Naive thymus-derived CD4-positive, alpha-beta T cell (primary cell): ENCODE measurements around the gene SLCO3A1. TPM values are rescaled to one million over a fixed set of nuclear protein-coding genes. Genes with fewer than 3 reads are reported as not detected.

Experiments
- ATAC-seq: fragments of 150-1000 bp; cut with Tn5 transposase; 2 replicates; pipeline ENCODE4 v1.10.0; 2021; ENCODE audit warnings: mild to moderate bottlenecking, moderate library complexity
- CTCF ChIA-PET: fragments of 350-600 bp; sonication (Branson Sonifier 250); formaldehyde crosslinking; loops from one replicate; lab custom pipeline; 2021; ENCODE audit warnings: antibody characterized with exemption; lab: Charles Lee
- POLR2A ChIA-PET: fragments of 350-600 bp; sonication (Branson Sonifier 250); formaldehyde crosslinking; loops from one replicate; lab custom pipeline; 2021; ENCODE audit warnings: antibody characterized with exemption, inconsistent platforms; lab: Charles Lee
- DNase-seq, 9 donors: peaks; one replicate each; pipeline versions ENCODE4 v3.0.0 to v3.0.0-alpha.2; 2020 to 2022; ENCODE audit warnings: mixed read lengths in 1 of 9
- H3K27ac ChIP-seq: one replicate; pipeline ENCODE4 v1.7.0; 2013; ENCODE audit warnings: mild to moderate bottlenecking, low read depth, low read length, moderate library complexity
- H3K27me3 ChIP-seq, 2 donors: one replicate each; pipeline ENCODE4 v1.7.0; 2013; ENCODE audit warnings: low read length in 2 of 2, mild to moderate bottlenecking in 2 of 2, moderate library complexity in 2 of 2; ENCODE audit not compliant: control insufficient read depth in 2 of 2, insufficient read depth in 2 of 2
- H3K36me3 ChIP-seq, 3 experiments: 1 replicate in 2 of 3; 2 replicates in 1 of 3; pipeline ENCODE4 v1.7.0; 2013; ENCODE audit warnings: low read length in 3 of 3, mild to moderate bottlenecking in 3 of 3, moderate library complexity in 1 of 3; ENCODE audit not compliant: insufficient read depth in 3 of 3, control insufficient read depth in 2 of 3
- H3K4me1 ChIP-seq, 2 donors: one replicate each; pipeline ENCODE4 v1.7.0; 2013; ENCODE audit warnings: low read length in 2 of 2, mild to moderate bottlenecking in 2 of 2, moderate library complexity in 1 of 2; ENCODE audit not compliant: control insufficient read depth in 2 of 2, insufficient read depth in 2 of 2
- H3K4me3 ChIP-seq: 2 replicates; pipeline ENCODE4 v1.7.0; 2013; ENCODE audit warnings: mild to moderate bottlenecking, low read length
- H3K9me3 ChIP-seq, 3 experiments: 1 replicate in 2 of 3; 2 replicates in 1 of 3; pipeline ENCODE4 v1.7.0; 2013; ENCODE audit warnings: low read length in 3 of 3; ENCODE audit not compliant: control insufficient read depth in 2 of 3
- H3K27ac Mint-ChIP-seq, 9 donors: one replicate each; pipeline ENCODE4 v1.8.0; 2020 to 2022; ENCODE audit warnings: mixed read lengths in 9 of 9, mild to moderate bottlenecking in 8 of 9, moderate library complexity in 5 of 9, inconsistent platforms in 2 of 9
- H3K27me3 Mint-ChIP-seq, 5 donors: one replicate each; pipeline ENCODE4 v1.8.0; 2021 to 2022; ENCODE audit warnings: mixed read lengths in 5 of 5, mild to moderate bottlenecking in 1 of 5
- H3K36me3 Mint-ChIP-seq, 5 donors: one replicate each; pipeline ENCODE4 v1.8.0; 2020 to 2022; ENCODE audit warnings: mixed read lengths in 5 of 5, mild to moderate bottlenecking in 3 of 5, inconsistent platforms in 1 of 5
- H3K4me1 Mint-ChIP-seq, 7 donors: one replicate each; pipeline ENCODE4 v1.8.0; 2020 to 2022; ENCODE audit warnings: mixed read lengths in 7 of 7, mild to moderate bottlenecking in 3 of 7, inconsistent platforms in 1 of 7
- H3K4me3 Mint-ChIP-seq, 10 donors: one replicate each; pipeline ENCODE4 v1.8.0; 2020 to 2022; ENCODE audit warnings: mild to moderate bottlenecking in 10 of 10, mixed read lengths in 10 of 10, moderate library complexity in 6 of 10, inconsistent platforms in 2 of 10
- H3K9me3 Mint-ChIP-seq, 11 donors: one replicate each; pipeline ENCODE4 v1.8.0; 2020 to 2022; ENCODE audit warnings: mixed read lengths in 11 of 11, mild to moderate bottlenecking in 4 of 11, inconsistent platforms in 1 of 11, moderate library complexity in 1 of 11
- intact Hi-C, 2 donors: fragments of 100-400 bp; cut with micrococcal nuclease; formaldehyde crosslinking; loops; one replicate each; pipeline ENCODE4 v1.15.1; 2023
- polyA plus RNA-seq, 2 donors: library from polyadenylated mRNA; unstranded; fragments of 300-500 nt; fragmentation: Illumina TruSeq; gene quantifications; one replicate each; pipeline ENCODE4 v1.2.3, GENCODE V29; 2021
- total RNA-seq, 6 experiments: library from RNA in 5 of 6; stranded (reverse) in 5 of 6; gene quantifications; 1 replicate in 5 of 6; 2 replicates in 1 of 6; pipeline ENCODE4 v1.2.3 and lab custom pipeline; 2021 to 2026

The SLCO3A1 gene
- total and polyA plus RNA-seq, 7 experiments from 2014 or later: 15.4 to 69.1 (median 24.3) TPM

DNA sequence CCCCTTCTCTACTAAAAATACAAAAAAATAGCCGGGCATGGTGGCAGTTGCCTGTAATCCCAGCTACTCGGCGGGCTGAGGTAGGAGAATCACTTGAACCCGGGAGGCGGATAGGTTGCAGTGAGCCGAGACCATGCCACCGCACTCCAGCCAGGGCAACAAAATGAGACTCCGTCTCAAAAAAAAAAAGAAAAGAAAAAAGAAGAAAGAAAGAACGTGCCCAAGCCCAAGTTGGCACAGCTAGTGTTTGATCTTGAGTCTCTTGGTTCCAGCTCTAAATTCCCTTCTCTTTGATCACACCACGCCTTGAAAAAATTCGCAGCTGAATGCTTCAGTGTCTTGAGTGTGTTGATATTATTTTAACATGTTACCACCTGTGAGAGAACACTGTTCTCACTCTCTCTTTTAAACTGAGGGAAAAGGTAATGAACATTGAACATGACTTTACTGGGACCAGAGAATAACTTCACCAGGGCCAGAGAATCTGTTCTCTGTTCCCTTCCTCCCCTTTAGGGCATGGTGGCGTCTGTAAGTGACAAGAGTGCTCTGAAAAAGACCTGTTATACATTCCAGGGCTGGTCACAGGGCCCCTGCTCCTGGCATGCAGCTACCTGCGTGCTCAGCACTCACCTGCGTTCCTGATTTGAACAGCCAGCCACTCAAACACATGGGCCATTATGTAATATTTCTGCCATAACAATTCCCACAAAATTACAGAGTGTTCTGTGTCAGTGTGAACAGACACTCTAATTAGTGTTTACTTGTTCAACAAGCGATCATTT is 19.0 kb downstream of the SLCO3A1 start:
- Histone ChIP-seq H3K36me3 (no peaks in the 10 kb centered on the region), H3K27ac (no peak overlapping the region), H3K9me3 (no peaks in the 10 kb centered on the region), H3K27me3 (no peaks in the 10 kb centered on the region), H3K4me3 (no peak overlapping the region), H3K4me1 (peaks cover 17 to 28% of the 10 kb centered on the region in 2 donors)
- peaks cover 28 to 76% (median 43%) of the 10 kb centered on the region in 7 donors for H3K4me1 Mint-ChIP-seq
- H3K27me3 Mint-ChIP-seq: peaks cover 0 to 9% (median 0%) of the 10 kb centered on the region in 5 donors
- ChIA-PET POLR2A (no interaction called here), CTCF (no interaction called here)
- H3K27ac Mint-ChIP-seq: peak overlapping the region in 1 of 9 donors; percentile 13
- no peak overlapping the region for H3K4me3 Mint-ChIP-seq
- intact Hi-C loops: no loop called here
- H3K36me3 Mint-ChIP-seq: peaks cover 0 to 18% (median 0%) of the 10 kb centered on the region in 5 donors
- peaks cover 0 to 7% (median 1%) of the 10 kb centered on the region in 11 donors for H3K9me3 Mint-ChIP-seq
- DNase-seq (no peak), ATAC-seq (no peak)

DNA sequence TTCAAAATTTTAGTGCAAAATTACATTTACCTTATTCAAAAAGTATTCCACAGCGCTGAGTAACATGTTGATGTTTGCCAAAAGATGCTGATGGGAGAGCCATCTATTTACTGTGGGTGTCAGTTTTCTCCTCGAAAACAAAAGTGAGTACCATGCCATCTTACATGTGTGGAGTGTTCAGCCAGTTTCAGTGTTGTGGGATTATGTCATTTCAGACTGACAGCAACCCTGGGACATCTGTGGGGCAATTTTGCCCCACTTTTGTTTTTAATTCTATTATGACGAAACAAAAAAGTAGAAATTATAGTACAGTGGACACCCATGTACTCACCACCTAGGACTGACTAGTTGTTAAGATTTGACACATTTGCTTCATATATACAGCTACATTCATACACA is 19.6 kb downstream of the SLCO3A1 start:
- Mint-ChIP-seq H3K27ac (no peak overlapping the region), H3K36me3 (peaks cover 0 to 21% (median 0%) of the 10 kb centered on the region in 5 donors), H3K4me3 (no peak overlapping the region), H3K27me3 (peaks cover 0 to 9% (median 0%) of the 10 kb centered on the region in 5 donors), H3K9me3 (peaks cover 0 to 7% (median 1%) of the 10 kb centered on the region in 11 donors), H3K4me1 (peaks cover 24 to 73% (median 44%) of the 10 kb centered on the region in 7 donors)
- Histone ChIP-seq H3K27ac (no peak overlapping the region), H3K36me3 (no peaks in the 10 kb centered on the region), H3K4me1 (peaks cover 14 to 22% of the 10 kb centered on the region in 2 donors), H3K4me3 (no peak overlapping the region), H3K9me3 (no peaks in the 10 kb centered on the region), H3K27me3 (no peaks in the 10 kb centered on the region)
- POLR2A ChIA-PET: no interaction called here
- intact Hi-C loops: no loop called here
- DNase-seq (no peak), ATAC-seq (no peak)
- CTCF ChIA-PET: no interaction called here

DNA sequence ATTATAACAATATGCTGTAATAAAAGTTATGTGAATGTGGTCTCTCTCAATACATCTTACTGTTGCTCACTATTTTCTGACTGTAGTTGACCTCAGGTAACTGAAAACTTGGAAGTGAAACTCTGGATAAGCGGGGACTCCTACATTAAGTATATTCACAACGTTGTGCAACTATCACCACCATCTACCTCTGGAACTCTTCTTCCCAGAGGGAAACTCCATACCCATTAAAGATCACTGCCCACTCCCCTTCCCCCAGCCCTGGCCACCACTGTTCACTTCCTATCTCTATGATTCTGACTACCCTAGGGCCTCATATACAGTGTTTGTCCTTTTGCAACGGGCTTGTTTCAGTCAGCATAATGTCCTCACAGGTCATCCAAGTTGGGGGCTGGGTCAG is 20.7 kb downstream of the SLCO3A1 start:
- H3K36me3 Mint-ChIP-seq: peaks cover 0 to 30% (median 3%) of the 10 kb centered on the region in 5 donors
- no peak overlapping the region for H3K27ac ChIP-seq
- ChIA-PET POLR2A (no interaction called here), CTCF (no interaction called here)
- peaks cover 20 to 74% (median 40%) of the 10 kb centered on the region in 7 donors for H3K4me1 Mint-ChIP-seq
- no peak overlapping the region for H3K4me3 ChIP-seq
- peak overlapping the region in 1 of 9 donors; percentile 12 for H3K27ac Mint-ChIP-seq
- no peaks in the 10 kb centered on the region for H3K27me3 ChIP-seq
- intact Hi-C loops: no loop called here
- no peaks in the 10 kb centered on the region for H3K36me3 ChIP-seq
- H3K9me3 Mint-ChIP-seq: peaks cover 0 to 7% (median 1%) of the 10 kb centered on the region in 11 donors
- peaks cover 0 to 9% (median 0%) of the 10 kb centered on the region in 5 donors for H3K27me3 Mint-ChIP-seq
- no peaks in the 10 kb centered on the region for H3K9me3 ChIP-seq
- no peak for ATAC-seq
- no peak for DNase-seq
- H3K4me3 Mint-ChIP-seq: no peak overlapping the region
- peaks cover 10 to 13% of the 10 kb centered on the region in 2 donors for H3K4me1 ChIP-seq

DNA sequence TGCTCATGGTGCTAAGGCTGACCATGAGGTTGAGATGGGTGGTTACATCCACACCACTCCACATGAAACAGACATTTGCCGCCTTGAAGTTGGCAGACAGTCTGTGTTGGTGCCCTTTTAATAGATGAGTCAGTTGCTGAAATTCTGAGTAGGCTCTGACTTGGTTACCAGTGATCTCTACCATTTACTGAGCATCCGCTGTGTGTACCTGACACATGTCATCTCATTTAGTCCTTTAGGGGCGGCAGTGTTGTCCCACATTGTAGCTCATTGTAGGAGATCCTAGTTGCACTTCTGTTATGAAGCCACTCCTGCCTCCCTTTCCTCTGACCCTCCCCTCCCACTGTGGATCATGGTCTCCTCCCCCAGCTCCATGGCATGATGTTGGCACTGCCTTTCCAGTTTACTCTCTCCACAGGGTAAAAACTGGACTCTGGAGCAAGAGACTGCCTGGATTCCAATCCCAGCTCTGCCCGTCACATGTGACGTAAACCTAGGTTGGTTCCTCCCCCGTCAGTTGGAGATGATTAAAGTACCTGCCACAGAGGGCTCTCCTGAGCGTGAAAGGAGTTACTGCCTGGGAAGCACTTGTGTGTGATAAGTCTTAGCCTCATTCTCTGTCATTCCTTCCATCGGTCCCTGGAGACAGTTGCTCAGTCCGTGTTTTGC is 21.6 kb downstream of the SLCO3A1 start:
- Mint-ChIP-seq H3K9me3 (peaks cover 0 to 7% (median 1%) of the 10 kb centered on the region in 11 donors), H3K27me3 (peaks cover 0 to 6% (median 0%) of the 10 kb centered on the region in 5 donors), H3K4me1 (peaks cover 15 to 70% (median 37%) of the 10 kb centered on the region in 7 donors), H3K27ac (no peak overlapping the region), H3K4me3 (peak overlapping the region in 1 of 10 donors; percentile 12), H3K36me3 (peaks cover 0 to 33% (median 3%) of the 10 kb centered on the region in 5 donors)
- intact Hi-C loops: no loop called here
- Histone ChIP-seq H3K4me1 (peaks cover 10 to 13% of the 10 kb centered on the region in 2 donors), H3K27ac (no peak overlapping the region), H3K36me3 (no peaks in the 10 kb centered on the region), H3K27me3 (no peaks in the 10 kb centered on the region), H3K9me3 (no peaks in the 10 kb centered on the region), H3K4me3 (no peak overlapping the region)
- ChIA-PET CTCF (no interaction called here), POLR2A (no interaction called here)
- DNase-seq: no peak
- ATAC-seq: no peak

DNA sequence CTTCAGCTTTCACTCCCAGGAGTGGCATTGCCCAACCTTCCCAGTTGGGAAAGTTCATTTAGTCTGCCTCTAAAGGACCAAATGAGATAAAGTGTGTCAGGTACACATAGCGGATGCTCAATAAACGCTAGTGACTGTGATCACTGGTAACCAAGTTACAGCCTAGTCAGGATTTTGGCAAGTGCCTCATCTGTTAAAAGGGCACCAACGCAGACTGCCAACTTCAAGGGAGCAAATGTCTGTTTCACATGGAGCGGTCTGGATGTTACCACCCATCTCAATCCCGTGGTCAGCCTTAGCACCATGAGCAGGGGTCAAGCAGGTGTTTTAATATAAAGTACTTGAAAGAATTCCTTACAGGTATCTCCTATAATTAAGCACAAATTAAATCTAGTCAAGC is 22.7 kb downstream of the SLCO3A1 start:
- POLR2A ChIA-PET: no interaction called here
- Mint-ChIP-seq H3K4me1 (peaks cover 7 to 70% (median 36%) of the 10 kb centered on the region in 7 donors), H3K27me3 (no peaks in the 10 kb centered on the region), H3K27ac (no peak overlapping the region), H3K36me3 (peaks cover 0 to 28% (median 3%) of the 10 kb centered on the region in 5 donors), H3K9me3 (peaks cover 0 to 6% (median 0%) of the 10 kb centered on the region in 11 donors), H3K4me3 (no peak overlapping the region)
- Histone ChIP-seq H3K36me3 (no peaks in the 10 kb centered on the region), H3K27me3 (no peaks in the 10 kb centered on the region), H3K27ac (no peak overlapping the region), H3K9me3 (no peaks in the 10 kb centered on the region), H3K4me3 (no peak overlapping the region), H3K4me1 (peaks cover 4% of the 10 kb centered on the region in 2 donors)
- intact Hi-C loops: no loop called here
- CTCF ChIA-PET: no interaction called here
- DNase-seq: no peak
- ATAC-seq: no peak

DNA sequence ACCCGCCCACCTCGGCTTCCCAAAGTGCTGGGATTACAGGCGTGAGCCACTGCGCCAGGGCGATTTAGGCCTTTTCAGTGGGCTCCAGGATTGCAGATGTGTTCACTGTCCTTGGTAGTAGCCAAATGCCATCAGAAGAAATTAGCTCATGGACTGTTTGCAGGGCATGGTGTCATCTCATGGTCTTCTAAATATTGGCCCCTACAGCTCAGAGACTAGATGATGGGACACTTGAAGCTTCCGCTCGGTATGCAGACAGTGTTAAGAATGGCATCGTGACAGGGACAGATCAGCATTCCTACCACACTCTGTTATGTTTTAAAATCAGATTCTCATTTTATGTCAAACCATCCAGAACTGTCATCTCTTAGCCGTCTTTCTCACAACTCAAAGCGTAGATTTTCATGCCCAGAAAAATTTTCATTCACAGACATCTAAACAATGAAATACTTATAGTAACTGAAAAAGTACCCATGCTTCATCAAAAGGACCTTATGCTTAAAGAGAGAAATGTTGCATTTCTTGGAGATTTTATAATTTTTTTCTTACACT is 24.9 kb downstream of the SLCO3A1 start:
- no peaks in the 10 kb centered on the region for H3K27me3 ChIP-seq
- H3K36me3 Mint-ChIP-seq: peaks cover 0 to 29% (median 3%) of the 10 kb centered on the region in 5 donors
- no peaks in the 10 kb centered on the region for H3K9me3 ChIP-seq
- intact Hi-C loops: no loop called here
- ATAC-seq: no peak
- H3K27ac ChIP-seq: no peak overlapping the region
- no peak overlapping the region for H3K4me3 ChIP-seq
- no peaks in the 10 kb centered on the region for H3K27me3 Mint-ChIP-seq
- CTCF ChIA-PET: no interaction called here
- POLR2A ChIA-PET: no interaction called here
- DNase-seq: no peak
- peaks cover 4 to 60% (median 35%) of the 10 kb centered on the region in 7 donors for H3K4me1 Mint-ChIP-seq
- peaks cover 0 to 6% (median 0%) of the 10 kb centered on the region in 11 donors for H3K9me3 Mint-ChIP-seq
- H3K36me3 ChIP-seq: no peaks in the 10 kb centered on the region
- H3K4me1 ChIP-seq: no peaks in the 10 kb centered on the region
- no peak overlapping the region for H3K27ac Mint-ChIP-seq
- no peak overlapping the region for H3K4me3 Mint-ChIP-seq
